Measurements from ENCODE around the gene RRP1B. TPM values are rescaled to one million over a fixed set of nuclear protein-coding genes. Genes with fewer than 3 reads are reported as not detected.

The RRP1B gene
- total RNA-seq, 1 donor from 2014 or later: 43.3 TPM

- Mint-ChIP-seq H3K27me3 (no peaks in the 10 kb centered on the region), H3K36me3 (no peaks in the 10 kb centered on the region), H3K4me1 (ENCODE audit: unreplicated experiment) (peaks cover 20% of the 10 kb centered on the region), H3K4me3 (peak overlapping the region; percentile 81), H3K9me3 (peaks cover 3% of the 10 kb centered on the region), H3K27ac (peak overlapping the region; percentile 67)
- no peak for DNase-seq (ENCODE audit: extremely low spot score, unreplicated experiment)
- TF ChIP-seq, protein P1, sequence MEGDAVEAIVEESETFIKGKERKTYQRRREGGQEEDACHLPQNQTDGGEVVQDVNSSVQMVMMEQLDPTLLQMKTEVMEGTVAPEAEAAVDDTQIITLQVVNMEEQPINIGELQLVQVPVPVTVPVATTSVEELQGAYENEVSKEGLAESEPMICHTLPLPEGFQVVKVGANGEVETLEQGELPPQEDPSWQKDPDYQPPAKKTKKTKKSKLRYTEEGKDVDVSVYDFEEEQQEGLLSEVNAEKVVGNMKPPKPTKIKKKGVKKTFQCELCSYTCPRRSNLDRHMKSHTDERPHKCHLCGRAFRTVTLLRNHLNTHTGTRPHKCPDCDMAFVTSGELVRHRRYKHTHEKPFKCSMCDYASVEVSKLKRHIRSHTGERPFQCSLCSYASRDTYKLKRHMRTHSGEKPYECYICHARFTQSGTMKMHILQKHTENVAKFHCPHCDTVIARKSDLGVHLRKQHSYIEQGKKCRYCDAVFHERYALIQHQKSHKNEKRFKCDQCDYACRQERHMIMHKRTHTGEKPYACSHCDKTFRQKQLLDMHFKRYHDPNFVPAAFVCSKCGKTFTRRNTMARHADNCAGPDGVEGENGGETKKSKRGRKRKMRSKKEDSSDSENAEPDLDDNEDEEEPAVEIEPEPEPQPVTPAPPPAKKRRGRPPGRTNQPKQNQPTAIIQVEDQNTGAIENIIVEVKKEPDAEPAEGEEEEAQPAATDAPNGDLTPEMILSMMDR (conservative IDR thresholded peaks at IDR 0.05): no peak
Measured at GRCh38 chr21:43716376-43717165, 57.2 kb downstream of the RRP1B start.

DNA sequence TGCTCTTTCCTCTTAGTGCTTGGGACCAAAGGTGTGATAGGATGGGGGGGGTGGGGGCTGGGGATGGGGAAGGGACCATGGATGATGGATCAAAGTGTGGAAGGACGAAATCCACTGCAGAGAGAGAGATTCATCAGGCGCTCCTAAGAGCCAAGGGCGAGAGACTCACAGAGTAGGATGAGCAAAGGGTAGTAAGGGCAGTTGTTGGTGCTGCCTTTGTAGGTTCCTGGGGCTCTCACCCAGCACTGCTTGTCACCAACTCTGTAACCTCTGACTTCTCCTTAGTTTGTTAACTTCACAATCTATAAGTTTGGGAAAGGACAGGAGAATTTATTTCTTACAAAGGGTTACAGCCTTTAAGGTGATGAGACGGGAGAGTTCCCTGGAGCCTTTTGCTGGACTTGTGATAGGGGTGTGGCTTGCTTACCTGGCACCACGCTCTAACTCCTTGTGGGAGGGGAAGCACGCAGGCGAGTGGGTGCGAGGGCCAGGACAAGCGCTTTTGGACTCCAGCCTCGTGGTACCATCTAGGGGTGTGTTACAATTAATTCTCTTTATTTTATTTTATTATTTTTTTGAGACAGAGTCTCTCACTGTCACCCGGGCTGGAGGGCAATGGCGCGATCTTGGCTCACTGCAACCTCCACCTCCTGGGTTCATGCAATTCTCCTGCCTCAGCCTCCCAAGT lies 58.0 kb downstream of the RRP1B start:
- Mint-ChIP-seq H3K9me3 (peaks cover under 1% of the 10 kb centered on the region), H3K36me3 (no peaks in the 10 kb centered on the region), H3K4me1 (ENCODE audit: unreplicated experiment) (peaks cover 13% of the 10 kb centered on the region), H3K27me3 (no peaks in the 10 kb centered on the region), H3K27ac (peak overlapping the region; percentile 71), H3K4me3 (peak overlapping the region; percentile 81)
- DNase-seq (ENCODE audit: extremely low spot score, unreplicated experiment): no peak
- TF ChIP-seq, protein P1 (conservative IDR thresholded peaks at IDR 0.05): no peak

DNA sequence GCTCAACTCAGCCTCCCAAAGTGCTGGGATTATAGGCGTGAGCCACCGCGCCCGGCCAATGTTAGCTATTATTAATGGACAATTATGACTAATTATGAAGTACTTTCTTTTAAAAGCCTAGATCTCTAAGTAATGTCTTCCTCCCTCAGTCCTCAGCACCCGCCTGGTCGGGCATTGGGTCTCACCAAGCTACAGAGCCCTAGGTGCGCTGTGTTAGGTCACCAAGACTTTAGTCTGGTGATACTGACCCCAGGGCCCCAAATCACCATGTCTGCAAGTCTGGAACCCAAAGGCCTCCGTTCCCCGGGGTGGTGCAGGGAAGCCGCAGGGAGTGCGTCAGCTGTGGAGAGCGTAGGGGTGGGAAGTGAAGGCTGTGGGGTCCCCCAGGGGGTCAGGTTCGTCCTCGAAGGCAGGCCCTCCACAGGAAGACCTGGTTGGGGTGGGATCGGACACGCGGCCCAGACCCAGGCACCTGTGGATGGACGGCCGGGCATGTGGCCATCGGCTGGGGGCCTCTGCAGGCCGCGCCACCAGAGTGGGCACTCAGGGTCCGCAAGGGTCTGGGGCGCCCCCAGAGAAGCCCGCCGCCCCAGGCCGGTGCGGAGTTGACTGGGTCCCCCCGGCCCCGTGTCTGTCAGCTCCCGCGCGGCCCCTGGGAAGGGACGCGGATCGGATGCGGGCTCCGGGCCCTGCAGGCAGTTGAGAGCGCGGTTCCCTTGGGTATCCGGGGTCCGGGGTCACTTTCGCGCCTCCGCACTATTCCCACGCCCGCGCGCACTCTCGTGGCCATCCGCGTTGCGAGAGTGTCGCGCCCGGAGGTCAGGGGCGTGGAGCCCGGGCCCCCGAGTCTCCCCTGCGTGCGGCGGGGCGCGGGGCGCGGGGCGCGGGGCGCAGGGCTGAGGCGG lies 58.9 kb downstream of the RRP1B start:
- Mint-ChIP-seq H3K4me1 (ENCODE audit: unreplicated experiment) (peaks cover 9% of the 10 kb centered on the region), H3K27me3 (no peaks in the 10 kb centered on the region), H3K27ac (peak overlapping the region; percentile 75), H3K36me3 (no peaks in the 10 kb centered on the region), H3K9me3 (no peaks in the 10 kb centered on the region), H3K4me3 (peak overlapping the region; percentile 85)
- DNase-seq (ENCODE audit: extremely low spot score, unreplicated experiment): no peak
- TF ChIP-seq, protein P1 (conservative IDR thresholded peaks at IDR 0.05): no peak

DNA sequence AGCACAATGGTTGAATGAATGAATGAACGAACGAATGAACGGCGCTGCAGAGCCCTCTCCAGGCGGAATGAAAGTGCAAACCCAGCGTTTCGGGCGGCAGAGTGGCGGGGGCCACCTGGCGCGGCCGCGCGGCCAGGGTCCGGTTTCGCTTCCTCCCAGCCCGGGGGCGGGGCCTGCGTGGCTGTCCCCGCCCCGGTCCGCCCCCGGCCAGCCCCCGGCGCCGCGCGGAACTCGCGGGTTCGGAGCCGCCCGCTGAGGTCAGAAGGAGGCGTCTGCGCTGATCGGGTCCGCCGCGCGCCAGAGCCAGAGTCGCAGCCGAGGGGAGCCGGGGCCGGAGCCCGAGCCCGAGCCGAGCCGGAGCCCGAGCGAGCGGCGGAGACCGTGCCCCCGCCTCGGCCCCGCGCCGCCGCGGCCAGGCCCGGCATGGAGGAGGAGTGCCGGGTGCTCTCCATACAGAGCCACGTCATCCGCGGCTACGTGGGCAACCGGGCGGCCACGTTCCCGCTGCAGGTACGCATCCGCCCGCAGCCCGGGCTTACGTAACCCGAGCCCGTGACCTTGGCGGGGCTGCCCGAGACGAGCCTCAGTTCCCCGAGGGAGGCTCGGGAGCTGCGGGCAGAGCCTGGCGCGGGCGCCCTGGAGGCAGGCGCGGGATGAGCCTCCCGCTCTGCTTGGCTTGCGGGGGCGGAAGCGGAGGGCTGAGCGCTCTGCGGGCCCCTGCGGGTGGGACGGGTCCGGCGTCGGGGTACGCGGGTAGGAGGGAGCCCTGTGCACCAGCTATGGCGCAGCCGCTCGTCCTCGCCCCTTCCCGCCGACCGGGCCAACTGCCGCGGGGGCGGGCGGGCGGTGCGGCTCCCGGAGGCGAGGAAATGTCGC lies 59.8 kb downstream of the RRP1B start, which contains the start of gene PDXK:
PDXK (plus strand) TSS at position 258 of the 876 bp plus-strand sequence; CDS start at position 424, 166 bp downstream.
- Mint-ChIP-seq H3K27me3 (no peaks in the 10 kb centered on the region), H3K4me3 (peak within 1 kb of the TSS; percentile 85), H3K9me3 (no peaks in the 10 kb centered on the region), H3K27ac (peak within 1 kb of the TSS; percentile 75), H3K36me3 (no peaks in the 10 kb centered on the region), H3K4me1 (ENCODE audit: unreplicated experiment) (peaks cover 9% of the 10 kb centered on the region)
- TF ChIP-seq, protein P1 (conservative IDR thresholded peaks at IDR 0.05): no peak
- DNase-seq (ENCODE audit: extremely low spot score, unreplicated experiment): peak; percentile 91
